DMS79 treated with DMSO at 0.1 percent for 48 hours (cell line): ENCODE measurements around the gene PLB1.

Experiments
- DNase-seq: peaks from one replicate; lab custom pipeline; 2025; lab: John Stamatoyannopoulos, UW

Gene PLB1

DNA sequence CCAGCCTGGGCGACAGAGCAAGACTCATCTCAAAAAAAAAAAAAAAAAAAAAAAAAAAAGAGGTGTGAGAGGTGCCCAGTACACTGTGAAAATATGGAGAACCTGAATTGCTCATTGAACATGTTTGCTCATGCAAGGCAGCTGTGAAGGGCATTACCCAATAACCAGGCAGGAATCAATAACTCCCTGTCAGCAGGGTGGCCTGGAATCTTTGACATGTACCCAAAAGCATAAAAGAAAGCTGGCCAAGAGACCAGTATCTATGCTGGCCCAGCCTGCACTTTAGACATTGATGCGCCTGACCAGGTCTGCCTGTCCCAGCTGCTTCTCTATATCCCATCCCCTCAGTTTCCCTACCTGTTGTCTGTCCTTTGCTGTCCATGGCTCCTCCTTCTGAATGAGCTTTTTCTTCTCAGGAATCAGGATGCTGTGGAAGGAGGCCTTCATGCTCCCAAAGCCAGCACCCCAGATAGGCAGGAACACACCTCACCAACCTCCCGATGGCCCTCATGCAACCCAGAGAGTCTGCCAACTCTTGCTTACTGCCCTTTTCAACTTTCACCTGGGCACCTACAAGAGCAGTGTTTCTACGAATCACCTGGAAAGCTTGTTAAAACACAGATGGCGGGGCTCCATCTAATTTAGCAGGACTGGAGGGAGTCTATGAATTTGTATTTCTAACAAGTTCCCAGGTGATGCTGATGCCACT lies 172.4 kb downstream of the PLB1 start:
- no peak for DNase-seq

- DNase-seq: no peak
Measured at GRCh38 chr2:28668880-28669279, 173.0 kb downstream of the PLB1 start.

DNA sequence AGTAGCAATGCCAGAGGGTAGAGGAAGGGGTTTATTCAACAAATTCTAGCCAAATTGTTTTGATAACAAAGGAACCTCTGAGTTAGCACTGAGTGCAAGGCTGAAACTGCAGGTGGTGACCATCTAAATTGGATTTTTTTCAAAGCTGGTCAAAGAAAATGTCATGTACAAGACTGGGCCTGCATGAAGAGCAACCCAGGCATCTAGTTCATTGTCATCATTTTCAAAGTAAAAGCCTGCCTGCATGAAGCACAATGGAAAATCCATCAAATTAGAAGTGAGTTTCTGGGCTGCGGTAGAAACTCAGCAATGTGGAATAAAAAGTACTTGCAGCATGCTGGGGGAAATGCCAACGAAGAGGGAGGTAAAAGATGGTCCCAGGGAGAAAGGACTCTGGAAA lies 175.0 kb downstream of the PLB1 start:
- DNase-seq: no peak

GRCh38 chr2:28673338-28673737 lies 177.5 kb downstream of the PLB1 start:
- no peak for DNase-seq

DNA sequence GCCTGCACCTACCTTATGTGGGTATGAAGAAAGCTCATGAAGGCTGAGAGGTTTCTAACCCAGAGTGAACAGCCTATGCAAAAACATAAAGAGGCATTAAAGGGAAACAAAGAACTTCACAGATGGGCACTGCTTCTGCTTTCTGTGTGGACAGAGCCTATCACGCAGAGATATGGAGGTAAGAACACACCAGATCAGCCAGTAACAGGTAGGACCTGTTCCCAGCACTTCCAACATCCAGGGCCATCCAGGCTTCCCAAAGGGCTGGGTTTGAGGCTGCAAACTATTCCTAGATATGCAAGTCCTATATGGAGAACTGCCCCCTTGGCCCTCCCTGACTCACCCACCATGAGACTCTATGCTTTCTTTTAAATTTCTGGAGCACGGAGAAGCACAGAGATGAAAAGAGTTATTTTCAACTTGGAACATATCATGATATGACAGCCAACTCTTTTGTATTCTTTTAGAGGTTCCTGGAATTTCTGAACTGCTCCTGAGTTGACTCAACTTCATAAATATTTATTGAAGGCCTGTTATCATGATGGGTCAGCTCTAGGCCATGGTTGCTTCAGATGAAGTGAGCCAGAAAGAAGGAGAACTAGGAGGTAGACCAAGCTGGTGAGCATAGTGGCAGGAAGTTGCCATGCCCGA lies 178.3 kb downstream of the PLB1 start:
- DNase-seq: no peak

GRCh38 chr2:28674713-28675068 lies 178.8 kb downstream of the PLB1 start:
- DNase-seq: no peak

GRCh38 chr2:28676152-28676835 lies 180.4 kb downstream of the PLB1 start:
- peak; percentile 15 for DNase-seq

DNA sequence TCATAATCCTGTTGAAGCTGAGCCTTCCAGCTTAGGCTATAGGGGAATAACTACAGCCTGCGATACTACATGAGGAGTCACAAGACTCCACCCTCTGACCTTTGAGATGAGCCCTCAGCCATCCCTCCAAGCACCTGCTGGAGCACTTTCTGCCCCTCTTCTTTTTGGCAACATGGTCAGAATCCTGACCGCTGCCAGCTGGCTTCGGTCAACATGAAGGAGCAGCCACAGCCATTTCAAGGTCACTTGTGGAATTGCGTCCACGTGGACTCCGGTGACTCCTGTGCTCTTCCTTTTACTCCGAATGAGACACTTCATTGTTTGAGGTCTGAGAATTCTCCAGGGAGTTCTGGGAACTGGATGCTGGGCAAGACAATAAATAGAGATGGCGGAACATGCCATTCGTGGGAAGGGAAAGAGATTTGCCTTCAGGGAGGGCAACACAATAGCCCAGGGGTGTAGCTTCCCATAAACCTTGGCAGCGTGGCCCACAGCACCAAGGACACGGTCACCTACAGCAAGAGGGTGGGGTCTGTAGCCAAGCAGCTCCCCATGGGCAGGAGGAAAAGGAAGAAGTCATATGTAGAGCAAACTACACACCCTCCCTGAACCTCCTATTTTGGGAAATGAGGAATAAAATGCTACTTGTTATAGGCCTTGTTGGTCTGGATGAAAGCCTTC lies 182.5 kb downstream of the PLB1 start:
- DNase-seq: no peak

DNA sequence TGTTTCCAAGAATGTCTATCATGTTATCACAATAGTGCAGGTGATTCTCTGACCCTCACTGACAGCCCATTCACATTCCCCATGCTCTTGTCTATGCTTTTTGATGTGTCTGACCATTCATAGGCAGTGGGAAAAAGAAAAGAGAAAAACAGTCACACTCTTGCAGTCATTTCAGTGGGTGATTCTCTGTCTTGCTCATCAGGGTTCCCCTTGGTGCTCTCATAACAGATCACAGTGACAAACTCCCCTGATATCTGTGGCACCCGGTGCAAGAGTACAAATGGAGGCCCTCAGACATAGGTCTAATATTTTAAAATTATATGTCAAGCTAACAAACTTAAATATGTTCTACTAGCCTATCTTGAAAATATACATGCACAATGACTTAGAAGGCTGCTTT lies 183.1 kb downstream of the PLB1 start:
- no peak for DNase-seq

GRCh38 chr2:28680657-28681056 lies 184.8 kb downstream of the PLB1 start:
- no peak for DNase-seq

- DNase-seq: no peak
Measured at GRCh38 chr2:28681158-28681571, 185.3 kb downstream of the PLB1 start.

GRCh38 chr2:28681606-28682005 lies 185.7 kb downstream of the PLB1 start:
- DNase-seq: no peak

GRCh38 chr2:28683100-28683706 lies 187.3 kb downstream of the PLB1 start:
- DNase-seq: peak; percentile 53

- no peak for DNase-seq
Measured at GRCh38 chr2:28684142-28684858, 188.4 kb downstream of the PLB1 start.

- no peak for DNase-seq
Measured at GRCh38 chr2:28687171-28687570, 191.3 kb downstream of the PLB1 start.

- DNase-seq: no peak
Measured at GRCh38 chr2:28687640-28688385, 192.0 kb downstream of the PLB1 start.

- DNase-seq: no peak
Measured at GRCh38 chr2:28688818-28689217, 193.0 kb downstream of the PLB1 start.

DNA sequence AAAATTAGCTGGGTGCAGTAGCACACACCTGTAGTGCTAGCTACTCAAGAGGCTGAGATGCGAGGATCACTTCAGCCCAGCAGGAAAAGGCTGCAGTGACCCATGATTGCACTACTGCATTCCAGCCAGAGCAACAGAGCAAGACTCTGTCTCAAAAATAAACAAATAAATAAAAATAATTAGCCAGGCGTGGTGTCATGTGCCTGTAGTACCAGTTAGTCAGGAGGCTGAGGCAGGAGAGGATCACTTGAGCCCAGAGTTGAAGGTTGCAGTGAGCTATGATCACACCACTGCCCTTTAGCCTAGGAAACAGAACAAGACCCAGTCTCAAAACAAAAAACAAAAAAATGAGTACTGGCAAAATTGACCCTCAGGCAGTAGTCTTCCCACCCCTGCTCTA lies 193.9 kb downstream of the PLB1 start:
- no peak for DNase-seq

DNA sequence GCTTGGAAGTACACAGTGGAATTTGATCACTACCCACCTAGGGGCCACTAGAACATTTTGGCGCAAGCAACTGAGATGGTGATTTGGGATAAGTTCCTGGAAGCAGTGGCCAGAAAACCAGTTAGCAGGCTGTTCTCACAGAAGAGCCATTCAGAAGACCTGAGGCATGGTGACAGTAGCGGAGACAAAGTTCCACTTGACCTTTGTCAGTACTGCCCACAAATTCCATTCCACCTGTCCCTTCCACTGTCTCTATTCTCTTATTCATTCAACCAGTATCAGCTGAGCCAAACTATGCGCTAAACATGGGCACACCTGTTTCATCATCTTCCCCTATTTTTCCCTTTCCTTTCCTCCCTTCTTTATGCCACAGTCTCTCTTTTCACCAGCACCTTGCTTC lies 196.6 kb downstream of the PLB1 start:
- DNase-seq: no peak

DNA sequence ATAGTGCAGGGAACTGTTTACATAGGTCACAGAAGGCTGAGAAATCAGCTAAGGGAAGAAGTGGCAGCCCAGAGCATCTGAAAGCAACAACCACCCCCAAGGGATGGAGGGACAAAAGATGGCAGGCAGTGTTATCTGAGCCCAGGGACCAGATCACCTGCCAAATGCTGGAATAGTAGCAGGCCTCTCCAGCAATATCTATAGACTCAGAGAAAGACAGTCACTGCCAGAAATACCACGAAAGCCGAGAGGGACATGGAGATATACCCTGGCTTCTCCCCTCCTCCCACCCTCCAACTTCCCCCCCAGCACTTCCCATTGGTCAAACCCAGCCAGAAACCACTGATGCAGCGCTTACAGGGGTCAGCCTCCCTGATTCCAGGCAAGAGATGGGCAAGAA lies 197.4 kb downstream of the PLB1 start:
- DNase-seq: no peak
